DMS79 treated with DMSO at 0.1 percent for 48 hours (cell line): ENCODE data around the gene UAP1L1.

Experiments
- DNase-seq: peaks from one replicate; lab custom pipeline; 2025; lab: John Stamatoyannopoulos, UW

UAP1L1 gene

DNA sequence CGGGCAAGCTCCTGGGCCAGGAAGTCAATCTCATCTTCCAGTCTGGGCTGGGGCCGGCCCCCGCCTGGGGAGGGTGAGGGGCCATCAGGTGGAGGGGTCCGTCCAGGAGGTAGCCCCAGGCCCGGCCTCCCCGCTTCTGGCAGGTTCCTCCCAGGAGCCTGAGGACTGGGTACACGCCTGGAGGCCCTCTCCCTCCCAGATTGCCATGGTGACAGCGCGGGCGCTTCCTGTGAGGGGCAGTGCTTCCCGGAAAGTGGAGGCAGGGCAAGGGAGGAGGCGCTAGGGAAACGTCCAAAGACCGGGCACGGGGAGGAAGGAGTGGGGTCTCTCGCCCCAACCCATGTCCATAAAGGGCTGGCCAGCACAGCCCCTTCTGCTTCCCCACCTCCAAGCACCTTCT lies 36.2 kb upstream of the UAP1L1 start:
- DNase-seq, result no peak

DNA sequence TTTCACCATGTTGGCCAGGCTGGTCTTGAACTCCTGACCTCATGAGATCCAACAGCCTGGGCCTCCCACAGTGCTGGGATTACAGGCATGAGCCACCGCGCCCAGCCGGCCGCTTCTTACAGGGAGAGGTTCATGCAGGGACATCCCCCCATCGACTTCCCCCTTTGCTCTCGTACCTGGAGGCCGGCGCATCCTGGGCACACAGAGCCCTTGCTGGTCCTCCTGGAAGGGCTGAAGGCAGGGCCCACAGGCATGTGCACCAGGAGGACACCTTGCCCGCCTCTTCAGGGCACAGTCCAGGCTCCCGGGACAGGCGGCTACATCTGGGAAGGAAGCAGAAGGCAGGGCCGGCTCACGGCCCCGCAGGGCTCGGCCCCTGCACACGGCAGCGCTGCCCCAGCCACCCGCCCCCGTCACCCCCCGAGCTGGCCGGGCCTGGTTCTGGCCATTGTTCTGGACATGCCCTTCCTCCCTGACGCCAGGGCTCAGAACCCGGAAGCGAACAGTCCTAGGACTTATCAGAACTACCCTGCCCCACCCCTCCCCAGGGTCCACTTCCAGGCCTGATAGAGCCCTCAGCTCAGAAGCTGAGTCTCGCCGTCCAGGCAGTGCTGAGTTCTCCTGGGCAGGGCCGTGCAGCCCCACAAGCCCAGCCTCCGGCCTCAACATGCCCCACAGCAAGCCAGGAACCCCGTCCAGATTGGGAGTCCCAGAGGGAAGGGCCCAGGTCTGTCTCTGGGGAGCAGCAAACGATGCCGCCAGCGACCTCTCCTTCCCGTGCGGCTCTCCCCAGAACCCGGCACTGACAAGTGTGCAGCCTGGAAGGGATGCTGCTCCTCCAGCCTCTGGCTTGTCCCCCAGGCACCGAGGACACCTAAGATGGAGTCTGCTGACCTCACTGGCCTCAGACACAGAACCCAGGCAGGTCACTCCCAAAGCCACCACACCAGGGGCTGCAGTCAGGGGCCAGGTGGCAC lies 34.3 kb upstream of the UAP1L1 start:
- DNase-seq, result no peak

DNA sequence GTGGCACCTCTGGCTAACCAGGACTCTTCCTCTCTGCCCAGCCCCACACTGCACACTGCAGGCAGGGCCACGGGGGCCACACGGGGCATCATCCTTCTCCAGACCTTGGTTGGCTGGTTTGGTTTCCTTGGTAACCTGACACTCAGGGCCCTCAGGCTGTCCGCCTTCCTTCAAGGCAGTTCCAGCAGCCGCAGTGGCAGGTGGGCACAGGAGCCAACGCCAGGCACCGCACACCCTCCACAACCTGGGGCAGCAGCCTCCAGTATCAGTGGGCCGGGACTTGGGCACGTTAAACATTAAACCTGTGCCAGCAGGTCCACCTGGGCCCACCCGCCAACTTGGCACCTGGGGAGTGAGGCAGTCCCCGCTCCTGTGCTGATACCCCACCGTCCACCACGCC lies 33.3 kb upstream of the UAP1L1 start:
- peak; percentile 35 for DNase-seq

GRCh38 chr9:137044502-137045177 lies 32.7 kb upstream of the UAP1L1 start:
- DNase-seq, result peak; percentile 13

GRCh38 chr9:137045294-137046087 lies 31.8 kb upstream of the UAP1L1 start:
- no peak for DNase-seq

- DNase-seq, result peak; percentile 80
Observed at GRCh38 chr9:137046088-137046787, 31.1 kb upstream of the UAP1L1 start, which contains the start of gene NPDC1. NPDC1 (minus strand) TSS chr9:137046177; CDS start chr9:137045989, 188 bp downstream.

DNA sequence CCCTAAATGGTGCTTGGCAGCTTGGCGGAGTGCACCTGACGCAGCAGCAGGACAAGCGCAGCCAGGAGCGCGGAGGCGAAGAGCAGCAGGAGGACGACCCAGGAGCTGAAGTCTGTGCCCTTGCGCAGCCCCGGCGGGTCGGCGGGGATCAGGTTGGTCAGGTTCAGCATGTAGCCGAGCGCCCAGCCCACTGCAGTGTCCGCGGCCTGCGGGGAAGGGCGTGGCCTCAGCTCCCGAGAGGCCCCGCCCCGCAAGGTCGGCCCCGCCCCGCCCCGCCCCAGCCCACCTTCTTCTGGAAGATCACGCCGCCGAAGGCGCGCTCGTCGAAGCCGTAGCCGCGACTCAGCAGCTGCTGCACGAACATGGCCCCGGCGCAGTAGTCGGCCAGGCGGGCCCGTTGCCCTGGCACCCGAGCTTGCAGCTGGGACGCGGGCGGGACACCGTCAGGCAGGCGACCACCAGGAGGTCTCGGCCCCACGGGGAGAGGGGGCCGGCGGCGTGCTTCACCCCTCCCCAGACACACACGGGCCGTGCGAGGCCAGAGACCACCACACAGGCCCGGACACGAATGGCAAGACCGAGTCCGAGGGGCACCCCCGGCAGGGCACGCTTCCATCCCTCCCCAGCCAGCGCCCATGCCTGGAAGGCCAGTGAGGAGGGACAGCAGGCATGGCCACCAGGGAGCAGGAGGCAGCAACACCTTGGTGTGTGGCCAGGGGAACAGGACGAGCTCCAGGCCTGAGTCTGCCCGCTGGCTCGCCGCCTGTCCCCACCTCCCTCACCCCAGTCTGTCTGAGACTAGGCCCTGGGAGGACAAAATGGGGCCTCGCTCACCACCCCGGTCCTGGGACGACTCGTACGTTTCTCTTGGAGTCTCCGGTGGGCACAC lies 28.4 kb upstream of the UAP1L1 start:
- no peak for DNase-seq

GRCh38 chr9:137049544-137050449 lies 27.5 kb upstream of the UAP1L1 start:
- peak; percentile 11 for DNase-seq

DNA sequence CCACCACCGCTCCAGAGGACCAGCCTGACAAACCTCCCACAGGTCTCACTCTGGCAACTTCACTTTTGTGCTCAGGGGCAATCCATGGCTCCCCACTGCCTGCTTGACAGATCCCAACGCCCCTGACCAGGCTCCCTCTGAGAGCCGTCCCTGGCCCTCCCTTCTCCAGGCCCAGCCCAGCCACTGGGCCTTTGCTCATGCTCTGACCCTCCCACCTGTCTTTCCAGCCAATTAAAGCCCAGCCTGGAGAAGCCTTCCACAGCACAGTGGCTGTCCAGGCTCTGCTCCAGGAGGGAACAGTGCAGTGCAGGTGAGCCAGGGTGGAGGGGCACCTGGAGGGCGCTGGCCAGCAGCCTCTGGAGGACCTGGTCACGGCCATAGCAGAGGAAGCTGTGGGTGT lies 26.7 kb upstream of the UAP1L1 start:
- no peak for DNase-seq

DNA sequence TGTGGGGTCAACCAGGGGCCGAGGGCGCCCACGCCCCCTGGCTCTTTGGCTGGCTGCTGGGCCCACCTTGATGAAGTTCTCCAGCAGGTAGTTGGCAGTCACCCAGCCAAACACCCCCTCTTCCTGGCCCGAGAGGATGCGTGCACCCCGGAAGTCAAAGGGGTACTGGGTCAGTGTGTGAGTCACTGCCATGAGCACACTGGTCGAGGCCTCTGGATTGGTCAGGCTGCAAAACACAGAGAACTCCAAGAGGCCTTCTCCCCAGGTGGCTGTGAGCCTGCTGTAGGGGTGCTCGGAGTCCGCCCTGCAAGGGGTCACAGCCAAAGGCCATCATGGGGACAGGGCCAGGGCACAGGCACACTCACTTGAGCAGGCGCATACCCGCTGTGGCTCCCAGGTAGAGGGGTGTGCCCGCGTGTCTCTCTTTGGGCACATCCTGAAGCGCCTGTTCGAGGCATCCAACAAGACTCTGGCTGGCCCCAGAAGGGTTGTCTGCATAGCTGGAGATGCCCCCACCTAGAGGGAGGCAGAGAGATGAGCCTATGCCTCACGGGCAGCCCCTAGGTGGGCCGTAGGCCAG lies 26.1 kb upstream of the UAP1L1 start:
- no peak for DNase-seq

DNA sequence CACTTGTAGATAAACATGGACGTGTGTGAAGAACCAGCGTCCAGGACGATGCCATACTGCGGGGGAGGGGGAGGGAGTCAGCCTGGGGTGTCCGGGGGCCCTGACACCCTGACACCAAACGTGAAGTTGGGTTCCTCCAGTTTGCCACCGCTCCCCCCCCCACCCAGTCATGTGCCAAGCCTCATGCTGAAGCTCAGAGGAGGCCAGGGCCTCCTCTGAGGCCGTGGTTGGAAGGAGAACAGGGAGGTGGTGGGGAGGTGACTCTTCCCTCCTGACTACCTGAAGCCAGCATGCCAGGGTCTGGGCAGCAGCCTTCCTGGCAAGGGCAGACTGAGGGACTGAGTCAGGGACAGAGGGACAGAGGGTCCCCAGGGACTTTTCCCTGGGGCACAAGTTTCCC lies 25.0 kb upstream of the UAP1L1 start:
- no peak for DNase-seq

GRCh38 chr9:137052998-137053943 lies 24.0 kb upstream of the UAP1L1 start:
- no peak for DNase-seq

DNA sequence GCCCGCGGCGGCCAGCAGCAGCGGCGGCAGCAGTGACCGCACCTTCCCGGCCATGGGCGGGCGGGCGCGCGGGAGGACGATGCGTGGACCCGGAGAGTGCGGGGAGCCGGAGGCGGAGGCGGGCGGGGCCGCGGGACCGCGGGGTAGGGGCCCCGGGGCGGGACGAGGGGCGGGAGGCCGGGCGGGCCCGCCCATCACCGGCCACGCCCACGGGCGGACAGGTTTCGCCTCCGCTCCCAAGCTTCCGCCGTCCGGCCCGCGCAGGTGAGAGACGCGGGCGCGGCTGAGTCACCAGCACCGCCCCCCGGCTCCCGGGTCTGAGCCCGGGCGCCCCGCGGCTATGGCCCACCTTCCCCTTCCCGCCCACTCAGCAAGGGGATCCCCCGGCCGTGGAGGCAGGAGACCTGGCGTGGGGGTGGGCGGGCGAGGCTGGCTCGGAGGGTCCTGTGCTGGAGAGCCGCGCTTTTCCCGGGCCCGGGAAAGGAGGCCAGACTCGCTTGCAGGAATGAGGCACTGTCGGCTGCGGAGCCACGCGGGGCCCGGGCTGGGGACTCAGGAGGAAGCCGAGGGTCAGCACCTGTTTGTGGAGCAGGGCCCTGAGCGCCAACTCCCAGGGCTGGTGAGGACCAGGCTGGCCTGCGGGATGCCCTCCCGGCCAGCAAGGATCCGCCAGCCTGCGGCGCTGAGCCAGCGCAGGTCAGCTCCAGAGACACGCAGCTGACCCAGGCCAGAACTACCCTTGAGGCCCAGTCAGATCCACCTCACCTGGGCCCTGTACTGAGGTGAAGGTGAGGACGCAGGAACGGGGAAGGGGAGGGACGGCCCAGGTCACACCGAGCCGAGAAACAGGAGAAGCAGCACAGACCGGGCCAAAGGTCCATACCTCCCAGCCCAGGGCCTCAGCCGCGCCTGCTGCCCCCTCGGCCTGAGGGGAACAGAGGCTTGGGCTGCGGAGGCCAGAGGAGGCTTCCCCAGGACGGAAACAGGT lies 23.1 kb upstream of the UAP1L1 start, which contains the start of gene ENTPD2:
Gene ENTPD2 (minus strand): TSS at position 118 of the 988 bp plus-strand sequence. CDS start 64 bp downstream, at position 54.
- peak; percentile 29 for DNase-seq

GRCh38 chr9:137054932-137055384 lies 22.4 kb upstream of the UAP1L1 start:
- DNase-seq, result no peak

DNA sequence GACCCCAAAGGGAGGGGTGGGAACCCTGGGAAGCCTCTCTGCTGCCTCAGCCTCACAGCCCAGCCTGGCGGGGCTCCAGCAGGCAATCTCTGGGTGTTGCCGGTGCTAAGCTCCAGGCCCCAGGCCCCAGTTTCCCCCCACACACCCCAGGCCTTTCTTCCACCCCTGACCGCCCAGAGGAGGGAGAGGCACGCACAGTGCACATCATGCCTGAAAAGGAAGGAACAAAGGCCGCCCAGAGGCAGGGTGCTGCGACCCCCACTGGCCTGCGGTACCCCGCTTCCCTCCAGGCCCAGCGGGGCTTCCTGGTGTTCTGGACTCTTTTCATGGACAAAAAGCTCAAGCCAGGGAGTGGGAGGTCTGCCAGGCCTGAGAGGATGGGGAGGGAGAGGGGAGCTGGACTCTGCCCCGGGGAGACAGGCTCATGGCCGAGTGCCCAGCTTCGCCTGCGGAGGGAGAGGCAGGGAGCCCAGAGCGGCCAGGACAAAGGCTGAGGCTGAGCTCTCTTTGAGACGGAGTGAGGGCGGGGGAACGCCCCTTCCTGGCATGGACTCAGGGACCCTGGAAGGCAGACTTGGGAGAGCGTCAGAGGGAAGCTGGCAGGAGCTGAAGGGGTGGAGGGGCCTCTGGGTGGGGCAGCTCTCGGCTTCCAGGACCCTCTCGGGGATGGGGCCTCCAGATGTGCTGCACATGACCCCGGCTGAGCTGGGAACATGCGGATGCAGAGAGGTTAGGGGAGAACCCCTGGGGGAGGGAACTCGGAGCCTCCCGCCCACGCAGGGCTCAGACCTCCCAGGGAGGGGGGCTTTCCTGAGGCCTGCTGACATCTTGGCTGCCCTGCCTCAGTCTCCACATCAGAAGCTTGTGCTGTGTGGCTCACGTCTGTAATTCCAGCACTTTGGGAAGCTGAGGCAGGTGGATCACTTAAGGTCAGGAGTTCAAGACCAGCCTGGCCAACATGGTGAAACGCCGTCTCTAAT lies 21.6 kb upstream of the UAP1L1 start:
- peak; percentile 72 for DNase-seq
